Fibroblast of gingiva (primary cell): ENCODE data around the gene IL3RA.

Source experiments
- DNase-seq: peaks from one replicate; pipeline ENCODE4 v3.0.0-alpha.2; 2011; ENCODE audit warnings: low read depth

The IL3RA gene

GRCh38 chrX:1385253-1386223 lies 49.0 kb downstream of the IL3RA start:
- no peak for DNase-seq

- no peak for DNase-seq
These were observed 49.9 kb downstream of the IL3RA start for GRCh38 chrX:1386338-1387127.

DNA sequence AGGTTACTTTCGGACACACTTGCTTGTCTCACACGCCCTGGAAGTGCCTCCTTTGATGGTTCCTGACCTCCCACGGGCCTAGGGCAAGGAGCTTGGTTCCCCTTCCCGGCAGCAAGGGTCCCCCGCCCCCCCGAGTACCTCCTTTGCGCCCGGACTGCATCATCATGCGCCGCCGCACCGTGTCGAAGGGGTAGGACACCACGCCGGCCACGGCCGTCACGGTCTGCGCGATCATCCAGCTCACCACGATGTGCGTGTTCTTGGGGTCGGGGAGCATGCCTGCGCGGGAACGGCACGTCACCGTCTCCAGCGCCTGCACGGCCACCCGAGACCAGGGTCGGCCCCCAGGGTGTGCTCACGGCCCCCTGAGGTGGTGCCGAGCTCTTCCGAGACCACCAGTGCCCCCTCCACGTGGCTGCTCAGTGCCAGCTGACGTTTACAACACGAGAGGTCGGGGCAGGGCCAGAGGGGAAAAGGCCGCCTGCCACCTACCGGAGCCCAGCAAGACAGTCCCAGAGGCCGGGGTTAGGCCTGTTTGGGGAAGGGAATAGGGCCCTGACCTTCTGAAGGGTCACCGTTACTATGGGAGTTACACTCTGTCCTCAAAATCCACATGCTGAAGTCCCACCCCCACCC lies 50.7 kb downstream of the IL3RA start:
- no peak for DNase-seq

GRCh38 chrX:1388651-1389050 lies 52.1 kb downstream of the IL3RA start:
- no peak for DNase-seq

DNA sequence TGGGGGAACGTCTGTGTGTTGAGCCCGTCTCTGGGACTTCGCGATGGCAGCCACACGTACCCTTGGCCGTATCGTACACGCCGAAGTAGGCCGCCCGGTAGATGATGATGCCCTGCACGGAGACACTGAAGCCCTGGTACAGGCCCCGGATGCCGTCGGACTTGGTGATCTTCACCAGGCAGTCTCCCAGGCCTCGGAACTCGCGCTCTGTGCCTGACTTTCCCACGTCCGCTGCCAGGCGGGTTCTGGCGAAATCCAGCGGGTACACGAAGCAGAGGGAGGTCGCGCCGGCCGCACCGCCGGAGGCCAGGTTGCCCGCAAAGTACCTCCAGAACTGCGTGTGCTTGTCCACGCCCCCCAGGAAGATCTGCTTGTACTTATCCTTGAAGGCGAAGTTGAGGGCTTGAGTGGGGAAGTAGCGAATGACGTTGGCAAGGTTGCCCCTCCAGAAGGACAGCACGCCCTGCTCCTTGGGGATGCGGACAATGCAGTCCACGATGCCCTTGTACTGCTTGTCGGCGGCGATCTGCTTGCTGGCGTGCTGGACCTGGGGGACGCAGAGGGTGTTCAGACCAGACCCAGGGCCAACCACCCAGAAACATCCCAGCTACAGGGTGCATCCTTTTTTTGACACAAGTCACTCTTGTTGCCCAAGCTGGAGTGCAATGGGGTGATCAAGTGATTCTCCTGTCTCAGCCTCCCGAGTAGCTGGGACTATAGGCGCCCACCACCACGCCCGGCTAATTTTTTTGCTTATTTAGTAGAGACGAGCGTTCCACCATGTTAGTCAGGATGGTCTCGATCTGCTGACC lies 52.8 kb downstream of the IL3RA start:
- DNase-seq: no peak

GRCh38 chrX:1389993-1390285 lies 53.4 kb downstream of the IL3RA start:
- DNase-seq: no peak

- DNase-seq: no peak
These were observed 54.2 kb downstream of the IL3RA start for GRCh38 chrX:1390621-1391369.

GRCh38 chrX:1391370-1391706 lies 54.8 kb downstream of the IL3RA start:
- no peak for DNase-seq

GRCh38 chrX:1391707-1392375 lies 55.3 kb downstream of the IL3RA start, which contains the start of gene SLC25A6:
SLC25A6 (minus strand) TSS chrX:1392113; CDS start chrX:1392009, 104 bp downstream.
- DNase-seq: peak; percentile 98

- DNase-seq: peak; percentile 68
These were observed 55.9 kb downstream of the IL3RA start for GRCh38 chrX:1392376-1393068.

DNA sequence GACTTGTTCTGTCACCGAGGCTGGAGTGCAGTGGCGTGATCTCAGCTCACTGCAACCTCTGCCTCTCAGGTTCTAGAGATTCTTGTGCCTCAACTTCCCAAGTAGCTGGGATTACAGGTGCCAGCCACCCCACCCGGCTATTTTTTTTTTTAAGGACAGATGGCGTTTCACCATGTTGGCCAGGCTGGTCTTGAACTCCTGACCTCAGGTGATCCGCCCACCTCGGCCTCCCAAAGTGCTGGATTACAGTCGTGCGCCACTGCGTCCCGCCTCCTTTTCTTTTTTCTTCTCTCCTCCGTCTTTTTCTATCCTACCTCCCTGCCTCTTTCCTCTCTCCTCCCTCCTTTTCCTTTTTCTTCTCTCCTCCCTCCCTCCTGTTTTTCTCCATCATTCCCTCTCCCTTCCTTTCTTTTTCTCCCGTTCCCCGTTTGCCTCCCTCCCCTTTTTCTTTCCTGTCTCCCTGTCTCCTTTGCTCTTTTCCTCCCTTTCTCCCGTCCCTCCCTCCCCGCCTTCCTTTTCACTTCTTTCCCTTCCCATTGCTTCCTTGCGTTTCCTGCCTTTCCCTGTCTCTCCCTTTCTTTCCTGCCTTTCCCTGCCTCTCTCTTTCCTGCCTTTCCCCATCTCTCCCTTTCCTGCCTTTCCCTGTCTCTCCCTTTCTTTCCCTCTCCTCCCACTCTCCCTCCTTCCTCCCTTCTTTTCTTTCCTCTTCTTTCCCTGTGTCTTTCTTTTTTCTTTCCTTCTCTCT lies 57.5 kb downstream of the IL3RA start:
- DNase-seq: no peak

DNA sequence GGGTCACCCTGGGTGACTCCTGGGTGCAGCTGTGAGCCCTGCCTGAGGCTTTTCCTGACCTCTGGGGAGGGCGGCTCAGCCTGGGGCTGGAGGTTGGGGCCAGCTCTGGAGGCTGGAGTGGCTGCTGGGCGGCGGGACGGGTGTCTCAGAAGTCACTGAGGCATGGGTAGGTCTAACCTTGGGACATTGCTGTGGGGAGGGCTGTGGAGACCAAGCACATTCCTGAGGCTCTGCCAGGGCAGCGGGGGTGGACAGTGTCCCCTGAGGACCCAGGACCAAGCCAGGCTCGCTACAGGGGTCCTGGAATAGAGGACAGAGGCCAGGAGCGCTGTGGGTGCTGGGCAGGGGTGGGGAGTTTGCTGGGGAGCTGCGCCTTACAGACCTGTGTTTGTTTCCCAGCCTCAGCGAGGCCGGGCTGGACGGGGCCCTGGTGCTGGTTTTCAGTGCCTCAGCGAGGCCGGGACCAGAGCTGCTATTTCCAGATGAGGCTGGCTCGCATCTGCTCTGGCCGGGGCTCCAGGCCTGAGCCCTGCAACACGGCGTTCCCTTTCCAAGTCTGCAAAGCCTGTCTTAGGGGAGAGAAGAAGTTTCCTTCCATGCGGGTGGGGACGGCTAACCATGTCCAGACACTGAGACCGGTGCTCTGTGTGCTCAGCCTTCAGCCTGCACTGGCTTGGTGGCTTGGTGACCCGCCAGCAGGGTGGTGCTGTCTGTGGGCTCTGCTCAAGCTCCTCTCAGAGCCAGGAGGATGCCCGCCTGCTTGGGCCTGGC lies 58.3 kb downstream of the IL3RA start:
- DNase-seq: peak; percentile 50

- no peak for DNase-seq
These were observed 59.1 kb downstream of the IL3RA start for GRCh38 chrX:1395646-1396216.

DNA sequence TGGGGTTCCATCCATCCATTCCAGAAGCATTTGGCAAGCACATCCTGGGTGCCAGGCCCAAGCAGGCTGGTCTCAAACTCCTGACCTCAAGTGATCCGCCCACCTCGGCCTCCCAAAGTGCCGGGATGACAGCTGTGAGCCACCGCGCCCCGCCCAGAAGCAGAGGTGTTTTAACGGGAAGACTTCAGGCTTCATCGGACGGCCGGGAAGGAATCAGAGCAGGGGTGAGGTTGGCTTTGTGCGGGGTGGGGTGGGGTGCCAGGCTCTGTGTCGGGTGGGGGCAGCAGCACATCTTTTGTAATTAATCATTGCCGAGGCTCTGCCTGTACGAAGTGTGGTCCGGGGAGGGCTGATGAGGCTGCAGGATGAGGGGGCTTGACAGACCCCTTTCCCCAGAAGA lies 60.4 kb downstream of the IL3RA start:
- no peak for DNase-seq

DNA sequence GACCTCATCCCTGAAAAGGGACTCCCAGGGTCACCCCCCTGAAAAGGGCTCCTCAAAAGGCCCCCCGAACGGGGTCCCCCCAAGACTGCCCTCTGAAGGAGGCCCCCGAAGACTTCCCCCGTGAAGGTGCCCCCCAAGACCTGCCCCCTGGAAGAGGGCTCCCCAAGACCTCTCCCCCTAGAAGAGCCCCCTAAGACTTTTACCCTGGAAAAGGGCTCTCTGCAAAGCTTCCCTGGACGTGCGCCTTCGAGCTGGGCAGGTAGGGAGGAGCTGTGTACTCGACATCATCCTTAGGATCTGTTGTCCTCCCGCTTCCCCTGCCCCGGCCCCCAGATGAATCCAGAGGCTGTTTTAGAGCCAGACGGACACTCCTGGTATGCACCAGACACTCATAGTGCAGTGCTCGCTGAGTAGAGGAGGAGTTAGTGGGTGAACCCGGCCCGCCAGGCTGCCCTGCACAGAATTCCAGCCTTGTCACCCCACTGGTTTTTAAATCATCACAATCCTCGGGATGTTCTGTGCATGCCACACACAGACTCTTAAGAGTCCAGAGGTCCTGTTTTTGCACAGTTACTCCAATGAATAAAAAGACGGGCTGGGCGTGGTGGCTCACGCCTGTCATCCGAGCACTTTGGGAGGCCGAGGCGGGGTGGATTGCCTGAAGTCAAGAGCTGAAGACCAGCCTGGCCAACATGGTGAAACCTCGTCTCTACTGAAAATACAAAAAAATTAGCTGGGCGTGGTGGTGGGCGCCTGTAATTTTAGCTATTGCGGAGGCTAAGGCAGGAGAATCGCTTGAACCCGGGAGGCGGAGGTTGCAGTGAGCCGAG lies 61.1 kb downstream of the IL3RA start:
- no peak for DNase-seq

DNA sequence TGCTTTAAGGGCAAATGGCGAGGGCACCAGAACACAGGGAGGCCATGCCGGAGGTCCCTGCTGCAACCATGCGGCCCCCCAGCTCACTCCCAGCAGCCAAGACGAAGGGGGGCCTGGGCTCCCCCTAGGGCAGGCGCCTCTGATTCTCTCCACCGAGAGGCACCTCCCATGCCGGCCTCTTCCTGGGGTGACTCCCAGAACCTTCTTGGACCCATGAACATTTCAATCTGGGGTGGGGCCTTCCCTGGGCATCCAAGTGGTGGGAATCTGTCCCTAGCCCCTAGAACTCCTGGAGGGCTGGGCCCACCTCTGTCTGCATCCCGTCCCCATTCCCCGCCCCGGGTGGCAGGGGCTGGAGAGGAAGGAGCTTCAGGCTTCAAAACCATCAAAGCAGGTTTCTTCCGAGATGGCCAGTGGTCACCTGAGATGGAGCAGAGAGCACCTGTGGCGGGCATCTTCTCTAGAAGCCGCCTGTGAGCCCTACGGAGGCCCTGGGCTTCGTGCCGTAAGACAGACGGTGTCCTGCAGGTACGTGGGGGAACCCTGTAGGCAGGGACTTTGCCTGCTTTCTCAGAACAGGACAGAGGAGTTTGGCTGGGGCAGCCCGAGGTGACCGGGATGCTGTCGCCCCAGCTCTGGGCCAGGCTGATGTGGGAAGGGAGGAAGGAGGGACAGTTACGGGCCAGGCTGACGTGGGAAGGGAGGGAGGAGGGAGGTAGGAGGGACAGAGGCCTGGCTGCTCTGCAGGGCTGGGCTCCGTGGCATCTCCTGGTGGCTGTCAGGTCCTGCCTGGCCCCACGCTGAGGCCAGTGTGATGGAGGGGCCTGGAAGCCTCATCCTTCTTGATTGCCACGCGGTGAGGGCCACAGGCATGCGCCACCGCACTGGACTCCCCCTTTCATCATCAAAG lies 62.1 kb downstream of the IL3RA start:
- no peak for DNase-seq
